Liver (tissue), 3 donors: ENCODE measurements around the gene MRLN.

Experiments used
- CTCF ChIP-seq: fragments of 150-350 bp; IDR thresholded peaks from 2 replicates; pipeline ENCODE4 v1.5.1; 2017; ENCODE audit warnings: improper control_type of control experiment, low read depth, low read length; ENCODE audit not compliant: missing input control
- FOXA1 ChIP-seq: IDR thresholded peaks from 2 replicates; pipeline ENCODE4 v1.6.1; 2016; ENCODE audit warnings: antibody characterized with exemption
- FOXA2 ChIP-seq: IDR thresholded peaks from 2 replicates; pipeline ENCODE4 v1.6.1; 2016; ENCODE audit warnings: antibody characterized with exemption
- GABPA ChIP-seq, 2 donors: IDR thresholded peaks in 1 of 2; conservative IDR thresholded peaks in 1 of 2; 2 replicates each; pipeline ENCODE4 v1.6.1; 2016; ENCODE audit warnings: antibody characterized with exemption in 2 of 2, mild to moderate bottlenecking in 1 of 2, moderate library complexity in 1 of 2
- JUND ChIP-seq, 2 donors: IDR thresholded peaks; 2 replicates each; pipeline ENCODE4 v1.6.1; 2016; ENCODE audit warnings: antibody characterized with exemption in 2 of 2
- RAD21 ChIP-seq, 2 donors: IDR thresholded peaks; 2 replicates each; pipeline ENCODE4 v1.6.1; 2016; ENCODE audit warnings: antibody characterized with exemption in 2 of 2, mild to moderate bottlenecking in 2 of 2
- SP1 ChIP-seq: IDR thresholded peaks from 2 replicates; pipeline ENCODE4 v1.6.1; 2018; ENCODE audit warnings: antibody characterized with exemption, mild to moderate bottlenecking
- YY1 ChIP-seq: IDR thresholded peaks from 2 replicates; pipeline ENCODE4 v1.6.1; 2016; ENCODE audit warnings: antibody characterized with exemption, mild to moderate bottlenecking
- ZBTB33 ChIP-seq: IDR thresholded peaks from 2 replicates; pipeline ENCODE4 v1.6.1; 2016; ENCODE audit warnings: antibody characterized with exemption
- TF ChIP-seq, protein P1 (sequence below): IDR thresholded peaks from 2 replicates; pipeline ENCODE4 v1.6.1; 2016; ENCODE audit warnings: antibody characterized with exemption, mild to moderate bottlenecking
- TF ChIP-seq, protein P2 (sequence below): IDR thresholded peaks from 2 replicates; pipeline ENCODE4 v1.6.1; 2016; ENCODE audit warnings: antibody characterized with exemption
- TF ChIP-seq, protein P3 (sequence below): IDR thresholded peaks from 2 replicates; pipeline ENCODE4 v1.6.1; 2016; ENCODE audit warnings: antibody characterized with exemption
- donor health status: healthy.
- donor health status: healthy.

DNA sequence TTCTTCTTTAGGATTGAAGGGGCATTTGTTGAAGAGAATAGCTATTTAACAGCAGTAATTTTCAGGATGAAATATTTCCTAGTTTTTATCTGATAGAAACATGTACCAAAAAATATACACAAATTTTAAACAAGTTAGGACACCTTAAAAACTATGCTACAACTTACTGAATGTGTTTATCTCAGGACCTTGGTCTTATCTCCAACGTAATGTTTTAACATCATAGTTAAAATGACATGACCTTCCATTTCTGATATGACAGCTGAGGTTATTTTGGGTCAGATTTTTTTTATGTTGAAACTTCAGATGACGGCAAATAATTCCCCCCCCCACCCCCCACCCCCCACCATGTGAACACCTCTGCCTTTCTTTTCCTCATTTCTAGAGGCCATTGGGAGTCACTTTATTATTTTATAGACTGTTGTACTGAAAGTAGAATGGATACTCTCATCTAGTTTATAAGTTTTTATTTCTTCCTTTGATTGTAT lies 8.0 kb downstream of the MRLN start:
- TF ChIP-seq CTCF (no peak), SP1 (no peak), RAD21 (IDR thresholded peaks at IDR 0.05) (no peak), GABPA (IDR thresholded peaks at IDR 0.05 in 1 of 2, conservative IDR thresholded peaks at IDR 0.05 in 1 of 2) (no peak), FOXA1 (no peak), ZBTB33 (no peak), JUND (IDR thresholded peaks at IDR 0.05) (no peak), YY1 (no peak), FOXA2 (no peak)
- TF ChIP-seq, protein P1, sequence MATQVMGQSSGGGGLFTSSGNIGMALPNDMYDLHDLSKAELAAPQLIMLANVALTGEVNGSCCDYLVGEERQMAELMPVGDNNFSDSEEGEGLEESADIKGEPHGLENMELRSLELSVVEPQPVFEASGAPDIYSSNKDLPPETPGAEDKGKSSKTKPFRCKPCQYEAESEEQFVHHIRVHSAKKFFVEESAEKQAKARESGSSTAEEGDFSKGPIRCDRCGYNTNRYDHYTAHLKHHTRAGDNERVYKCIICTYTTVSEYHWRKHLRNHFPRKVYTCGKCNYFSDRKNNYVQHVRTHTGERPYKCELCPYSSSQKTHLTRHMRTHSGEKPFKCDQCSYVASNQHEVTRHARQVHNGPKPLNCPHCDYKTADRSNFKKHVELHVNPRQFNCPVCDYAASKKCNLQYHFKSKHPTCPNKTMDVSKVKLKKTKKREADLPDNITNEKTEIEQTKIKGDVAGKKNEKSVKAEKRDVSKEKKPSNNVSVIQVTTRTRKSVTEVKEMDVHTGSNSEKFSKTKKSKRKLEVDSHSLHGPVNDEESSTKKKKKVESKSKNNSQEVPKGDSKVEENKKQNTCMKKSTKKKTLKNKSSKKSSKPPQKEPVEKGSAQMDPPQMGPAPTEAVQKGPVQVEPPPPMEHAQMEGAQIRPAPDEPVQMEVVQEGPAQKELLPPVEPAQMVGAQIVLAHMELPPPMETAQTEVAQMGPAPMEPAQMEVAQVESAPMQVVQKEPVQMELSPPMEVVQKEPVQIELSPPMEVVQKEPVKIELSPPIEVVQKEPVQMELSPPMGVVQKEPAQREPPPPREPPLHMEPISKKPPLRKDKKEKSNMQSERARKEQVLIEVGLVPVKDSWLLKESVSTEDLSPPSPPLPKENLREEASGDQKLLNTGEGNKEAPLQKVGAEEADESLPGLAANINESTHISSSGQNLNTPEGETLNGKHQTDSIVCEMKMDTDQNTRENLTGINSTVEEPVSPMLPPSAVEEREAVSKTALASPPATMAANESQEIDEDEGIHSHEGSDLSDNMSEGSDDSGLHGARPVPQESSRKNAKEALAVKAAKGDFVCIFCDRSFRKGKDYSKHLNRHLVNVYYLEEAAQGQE = no peak
- TF ChIP-seq, protein P2, sequence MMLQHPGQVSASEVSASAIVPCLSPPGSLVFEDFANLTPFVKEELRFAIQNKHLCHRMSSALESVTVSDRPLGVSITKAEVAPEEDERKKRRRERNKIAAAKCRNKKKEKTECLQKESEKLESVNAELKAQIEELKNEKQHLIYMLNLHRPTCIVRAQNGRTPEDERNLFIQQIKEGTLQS = no peak
- TF ChIP-seq, protein P3, sequence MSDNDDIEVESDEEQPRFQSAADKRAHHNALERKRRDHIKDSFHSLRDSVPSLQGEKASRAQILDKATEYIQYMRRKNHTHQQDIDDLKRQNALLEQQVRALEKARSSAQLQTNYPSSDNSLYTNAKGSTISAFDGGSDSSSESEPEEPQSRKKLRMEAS = no peak
